GM18870 (cell line): ENCODE measurements around the gene CATSPER1.

Source experiments
- ATAC-seq: cut with Tn5 transposase; IDR thresholded peaks from one replicate; pipeline ENCODE4 v1.9.1; 2021; ENCODE audit warnings: moderate library complexity; ENCODE audit not compliant: unreplicated experiment

Gene CATSPER1

DNA sequence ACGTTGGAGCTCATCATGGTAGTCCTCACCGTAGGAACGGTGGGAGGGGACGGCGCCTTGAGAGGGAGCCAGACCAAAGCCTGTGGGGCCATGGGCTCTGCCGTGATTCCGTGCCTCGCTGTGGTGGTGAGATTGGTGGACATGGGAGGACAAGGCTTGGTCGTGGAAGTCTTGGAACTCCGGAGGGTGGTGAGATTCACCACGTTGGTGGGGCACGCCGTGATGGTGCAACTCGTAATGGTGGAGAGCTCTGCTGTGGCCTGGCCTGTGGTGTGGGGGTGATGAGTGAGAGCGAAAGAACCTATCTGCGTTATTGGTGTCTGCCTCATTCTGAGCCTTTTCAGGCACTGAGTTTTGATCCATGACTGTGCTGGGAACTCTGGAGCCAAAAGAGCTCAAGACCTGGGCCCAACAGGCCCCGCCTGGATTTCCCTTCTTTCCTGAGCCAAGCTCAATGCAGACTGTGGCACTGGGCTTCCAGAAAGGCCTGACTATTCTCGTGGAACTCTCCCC is at the start of gene CATSPER1:
Gene CATSPER1, minus strand, starts transcription at position 463 of the 513 bp plus-strand sequence. Its CDS starts 100 bp downstream, at position 363.
- ATAC-seq: no peak

DNA sequence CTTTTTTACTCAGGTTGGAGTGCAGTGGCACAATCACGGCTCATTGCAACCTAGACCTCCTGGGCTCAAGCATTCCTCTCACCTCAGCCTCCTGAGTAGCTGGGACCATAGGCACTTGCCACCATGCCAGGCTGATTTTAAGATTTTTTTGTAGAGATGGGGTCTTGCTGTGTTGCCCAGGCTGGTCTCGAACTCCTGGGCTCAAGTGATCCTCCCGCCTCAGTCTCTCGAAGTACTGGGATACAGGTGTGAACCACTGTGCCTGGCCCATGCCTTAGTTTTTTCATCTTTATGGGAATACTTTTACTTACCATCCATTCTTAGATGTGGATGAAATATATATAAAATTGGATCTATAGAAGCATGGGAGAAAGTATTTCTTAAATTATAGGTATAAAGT is 49.0 kb upstream of the CATSPER1 start:
- ATAC-seq: no peak

DNA sequence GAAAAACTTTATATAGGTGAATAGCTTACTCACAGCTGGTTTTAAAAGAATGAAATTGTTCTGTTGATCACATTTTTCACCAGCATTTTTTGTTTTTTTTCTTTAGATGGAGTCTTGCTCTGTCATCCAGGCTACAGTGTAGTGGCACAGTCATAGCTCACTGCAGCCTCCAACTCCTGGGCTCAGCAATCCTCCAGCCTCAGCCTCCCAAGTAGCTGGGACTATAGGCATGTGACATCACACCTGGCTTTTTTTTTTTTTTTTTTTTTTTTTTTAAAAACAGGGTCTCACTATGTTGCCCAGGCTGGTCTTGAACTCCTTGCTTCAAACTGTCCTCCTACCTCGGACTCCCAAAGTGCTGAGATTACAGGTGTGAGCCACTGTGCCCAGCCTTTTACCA is 47.4 kb upstream of the CATSPER1 start:
- ATAC-seq: no peak

DNA sequence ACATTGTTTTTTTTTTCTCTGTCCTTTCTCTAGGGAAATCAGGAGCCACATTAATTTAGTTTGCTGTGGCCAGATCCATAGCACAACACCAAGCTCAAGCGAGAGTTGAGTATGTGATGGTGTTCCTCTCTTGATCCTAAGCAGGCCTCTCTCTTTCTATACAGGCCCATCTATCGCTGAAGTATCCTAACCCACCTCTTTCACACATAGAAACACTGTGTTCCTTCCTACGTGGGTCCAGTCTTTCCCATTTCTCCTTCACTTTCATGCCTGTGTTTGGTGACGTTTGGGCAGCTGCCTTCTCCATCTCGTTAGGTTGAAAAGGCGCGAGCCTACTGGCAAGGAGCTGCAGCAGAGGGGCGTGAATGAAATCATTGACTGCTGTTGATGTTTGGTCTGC is 46.2 kb upstream of the CATSPER1 start:
- no peak for ATAC-seq

DNA sequence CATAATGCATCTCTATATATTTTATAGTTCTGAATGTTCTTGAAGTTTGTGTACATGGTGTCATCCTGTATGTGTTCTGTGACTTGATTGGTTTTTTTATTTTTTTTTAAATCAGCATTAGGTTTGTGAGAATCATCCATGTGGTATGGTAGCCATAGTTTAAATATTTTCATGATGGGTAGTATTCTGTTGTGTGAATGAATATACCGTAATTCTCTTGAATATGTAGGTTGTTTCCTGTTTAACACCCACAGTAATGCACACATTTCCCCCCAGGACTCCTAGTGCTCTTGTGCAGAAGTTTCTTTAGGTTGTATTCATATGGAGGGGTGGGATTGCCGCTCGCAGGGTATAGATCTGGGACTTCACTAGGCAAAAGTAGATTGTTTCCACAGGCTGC is 45.8 kb upstream of the CATSPER1 start:
- ATAC-seq: no peak

DNA sequence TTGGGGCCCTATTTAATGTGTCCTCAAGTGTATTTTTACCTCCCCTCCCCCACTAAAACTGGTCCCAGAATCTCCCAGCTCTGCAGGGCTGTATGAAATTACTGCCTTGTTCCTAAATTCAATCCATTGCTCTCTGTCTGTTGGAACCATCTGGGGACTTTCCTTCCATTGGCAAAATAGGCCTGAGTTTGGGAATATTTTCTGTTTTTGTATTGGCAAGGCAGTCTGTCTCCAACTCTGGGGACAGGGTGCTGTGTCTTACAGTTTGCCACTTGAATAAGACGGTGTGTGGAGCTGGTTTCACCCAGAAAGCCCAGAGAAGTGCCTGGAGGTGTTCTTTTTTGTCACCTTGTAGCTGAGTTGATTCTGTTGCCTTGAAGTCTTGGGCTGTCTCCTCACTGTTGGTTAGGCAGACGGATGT is 45.1 kb upstream of the CATSPER1 start:
- no peak for ATAC-seq

DNA sequence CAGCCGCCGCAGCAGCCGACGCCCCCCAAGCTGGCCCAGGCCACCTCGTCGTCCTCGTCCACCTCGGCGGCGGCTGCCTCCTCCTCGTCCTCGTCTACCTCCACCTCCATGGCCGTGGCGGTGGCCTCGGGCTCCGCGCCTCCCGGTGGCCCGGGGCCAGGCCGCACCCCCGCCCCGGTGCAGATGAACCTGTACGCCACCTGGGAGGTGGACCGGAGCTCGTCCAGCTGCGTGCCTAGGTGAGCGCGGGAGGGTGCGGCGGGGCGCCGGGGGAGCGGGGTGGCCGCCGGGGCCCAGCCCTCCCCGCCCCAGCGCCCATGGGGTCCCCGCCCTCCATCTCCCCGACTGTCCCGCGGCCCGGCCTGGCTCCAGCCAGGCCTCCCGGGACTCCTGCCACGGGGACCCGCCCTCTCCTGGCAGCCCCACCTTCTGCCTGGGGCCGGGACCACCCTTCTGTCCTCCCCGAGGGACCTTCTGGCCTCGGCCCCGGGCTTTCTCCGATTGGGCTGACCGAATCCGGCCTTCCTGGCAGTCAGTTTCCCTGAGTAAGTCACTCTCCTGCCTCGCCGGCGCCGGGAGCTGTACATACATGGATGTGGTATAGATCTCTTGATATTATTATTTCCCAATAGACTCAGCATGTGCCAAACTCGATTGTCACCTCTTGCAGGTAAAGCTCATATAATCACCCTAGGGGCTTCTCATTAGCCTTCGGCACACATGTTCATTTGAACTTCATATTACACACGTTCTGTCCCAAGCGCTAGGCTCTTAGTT is 44.5 kb upstream of the CATSPER1 start:
- ATAC-seq: no peak

DNA sequence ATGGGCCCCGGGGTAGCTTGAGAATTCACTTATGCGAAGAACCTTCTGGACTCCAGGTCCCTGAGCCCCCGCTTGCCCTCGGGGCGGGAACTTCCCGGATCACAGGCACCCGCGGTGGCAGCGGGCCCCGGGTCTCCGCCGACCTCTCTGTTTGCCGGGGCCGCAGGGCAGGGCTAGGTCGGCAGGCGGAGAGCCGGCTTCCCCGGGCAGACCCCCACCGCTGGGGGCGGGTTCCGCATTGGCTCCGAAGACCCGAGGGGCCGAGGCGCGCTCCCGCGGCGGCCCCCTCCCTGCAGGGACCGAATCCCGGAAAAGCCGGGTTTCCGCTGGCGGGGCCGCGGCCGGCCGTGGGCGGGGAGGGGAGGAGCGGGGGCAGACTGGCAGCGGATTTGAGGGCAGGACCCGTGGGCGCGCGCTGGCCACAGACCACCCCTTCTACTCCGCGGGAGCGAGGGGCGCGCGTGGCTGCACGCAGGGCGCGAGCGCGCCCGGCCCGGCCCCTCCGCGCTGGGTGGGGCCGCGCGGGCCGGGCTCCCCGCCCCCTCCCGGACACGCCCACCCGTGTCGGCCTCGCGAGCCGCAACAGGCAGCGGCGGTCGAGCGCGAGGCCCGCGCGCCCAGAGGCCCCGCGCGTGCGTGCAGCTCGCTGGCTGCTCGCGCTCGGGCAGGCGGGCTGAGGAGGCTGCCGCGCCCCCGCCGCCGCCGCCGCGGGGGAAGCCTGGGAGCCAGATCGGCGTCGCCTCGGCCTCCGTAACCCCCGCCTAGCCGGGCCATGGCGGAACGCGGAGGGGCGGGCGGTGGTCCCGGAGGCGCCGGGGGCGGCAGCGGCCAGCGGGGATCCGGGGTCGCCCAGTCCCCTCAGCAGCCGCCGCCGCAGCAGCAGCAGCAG is 43.7 kb upstream of the CATSPER1 start, which contains the start of gene PACS1:
Gene PACS1, plus strand, starts transcription at position 558 of the 889 bp plus-strand sequence. Its CDS starts 215 bp downstream, at position 773.
- no peak for ATAC-seq

DNA sequence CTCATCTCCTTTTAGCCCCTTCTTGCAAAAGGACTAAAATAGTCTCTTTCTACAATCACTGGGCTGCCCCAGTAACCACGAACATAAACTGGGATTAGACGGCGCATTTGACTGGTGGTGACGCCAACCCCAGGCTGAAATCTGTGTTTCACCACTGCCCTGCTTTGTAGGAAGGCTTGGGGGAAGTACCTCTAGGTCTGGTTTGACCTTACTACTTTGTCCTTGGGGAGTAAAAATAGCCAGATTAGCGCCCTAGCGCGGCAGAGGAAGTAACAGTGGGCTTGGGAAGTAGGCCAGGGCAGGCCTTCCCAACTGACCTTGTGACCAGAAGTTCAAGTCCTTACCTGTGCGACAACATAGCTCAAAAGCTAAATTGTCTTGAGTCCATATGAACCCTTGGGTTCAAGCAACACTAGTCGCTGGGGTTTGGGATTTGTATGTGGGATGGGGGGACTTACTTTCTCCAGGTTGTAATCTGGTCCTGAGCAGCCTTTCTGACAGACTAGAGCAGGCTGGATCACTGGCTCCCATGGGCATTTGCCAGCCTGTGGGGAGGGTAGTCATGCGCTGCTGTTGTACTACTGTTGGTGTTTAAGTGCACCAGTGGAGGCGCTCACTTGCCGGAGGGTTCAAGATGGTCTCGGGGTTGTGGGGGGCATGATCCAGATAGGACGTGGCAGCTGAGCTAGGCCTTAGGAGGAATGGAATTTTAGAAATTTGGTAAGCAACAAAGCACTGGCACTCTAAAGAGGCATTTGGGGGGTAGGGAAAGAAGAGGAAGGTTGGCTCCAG is 42.8 kb upstream of the CATSPER1 start:
- ATAC-seq: no peak

GRCh38 chr11:66068154-66068821 is 42.0 kb upstream of the CATSPER1 start:
- ATAC-seq: no peak

GRCh38 chr11:66067640-66068039 is 41.4 kb upstream of the CATSPER1 start:
- ATAC-seq: no peak

DNA sequence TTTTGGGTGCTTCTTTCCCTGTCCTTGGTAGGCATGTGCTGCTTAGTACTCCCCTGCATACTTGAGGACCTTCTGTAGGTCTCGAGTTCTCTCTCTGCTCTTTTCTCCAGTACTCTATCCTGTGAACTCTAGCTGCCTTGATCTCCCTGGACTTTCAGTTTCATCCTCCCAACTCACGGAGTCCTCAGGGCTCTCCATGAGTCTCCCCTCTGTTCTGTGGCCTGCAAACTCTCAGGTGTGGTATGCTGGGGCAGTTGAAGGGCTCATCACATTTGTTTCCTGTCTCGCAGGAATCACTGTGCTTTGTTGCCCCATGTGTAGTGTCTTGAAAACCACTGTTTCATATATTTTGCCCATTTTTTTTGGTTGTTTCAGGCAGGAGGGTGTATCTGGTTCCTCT is 40.5 kb upstream of the CATSPER1 start:
- no peak for ATAC-seq

DNA sequence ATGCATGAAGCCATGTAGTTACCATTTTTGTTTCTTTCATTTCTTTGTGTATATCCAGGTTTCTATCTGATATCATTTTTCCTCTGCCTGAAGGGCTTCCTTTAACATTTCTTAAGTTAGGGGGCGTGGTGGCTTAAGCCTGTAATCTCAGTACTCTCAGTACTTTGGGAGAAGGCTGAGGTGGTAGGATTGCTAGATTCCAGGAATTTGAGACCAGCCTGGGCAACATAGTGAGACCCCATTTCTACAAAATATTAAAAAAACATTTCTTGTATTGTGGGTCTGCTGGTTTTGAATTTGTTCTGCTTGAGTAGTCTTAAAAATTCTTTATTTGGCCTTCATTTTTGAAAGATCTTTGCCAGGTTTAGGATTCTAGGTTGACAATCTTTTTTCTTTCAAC is 38.3 kb upstream of the CATSPER1 start:
- no peak for ATAC-seq

- ATAC-seq: no peak
Observed at GRCh38 chr11:66063900-66064299, 37.6 kb upstream of the CATSPER1 start.

- ATAC-seq: no peak
Observed at GRCh38 chr11:66062408-66062807, 36.1 kb upstream of the CATSPER1 start.

DNA sequence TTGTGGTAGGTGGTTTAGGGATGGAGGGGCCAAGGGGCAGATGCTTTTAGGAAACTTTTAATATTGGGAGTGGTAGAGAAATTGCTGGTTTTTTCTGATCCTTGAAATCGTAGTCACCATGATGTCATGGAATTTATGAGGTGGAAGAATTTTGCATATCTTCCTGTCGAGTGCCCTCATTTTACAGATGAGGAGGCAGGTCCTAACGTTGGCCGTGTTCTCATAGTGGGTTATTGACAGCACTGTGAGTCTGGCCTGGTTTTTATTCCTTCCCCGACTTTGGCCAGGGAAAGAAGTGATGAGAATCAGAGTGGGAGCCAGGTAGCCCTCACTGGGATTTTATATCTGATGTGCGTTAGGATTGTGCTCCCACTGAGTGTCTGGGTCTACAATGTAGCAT is 35.0 kb upstream of the CATSPER1 start:
- ATAC-seq: no peak

DNA sequence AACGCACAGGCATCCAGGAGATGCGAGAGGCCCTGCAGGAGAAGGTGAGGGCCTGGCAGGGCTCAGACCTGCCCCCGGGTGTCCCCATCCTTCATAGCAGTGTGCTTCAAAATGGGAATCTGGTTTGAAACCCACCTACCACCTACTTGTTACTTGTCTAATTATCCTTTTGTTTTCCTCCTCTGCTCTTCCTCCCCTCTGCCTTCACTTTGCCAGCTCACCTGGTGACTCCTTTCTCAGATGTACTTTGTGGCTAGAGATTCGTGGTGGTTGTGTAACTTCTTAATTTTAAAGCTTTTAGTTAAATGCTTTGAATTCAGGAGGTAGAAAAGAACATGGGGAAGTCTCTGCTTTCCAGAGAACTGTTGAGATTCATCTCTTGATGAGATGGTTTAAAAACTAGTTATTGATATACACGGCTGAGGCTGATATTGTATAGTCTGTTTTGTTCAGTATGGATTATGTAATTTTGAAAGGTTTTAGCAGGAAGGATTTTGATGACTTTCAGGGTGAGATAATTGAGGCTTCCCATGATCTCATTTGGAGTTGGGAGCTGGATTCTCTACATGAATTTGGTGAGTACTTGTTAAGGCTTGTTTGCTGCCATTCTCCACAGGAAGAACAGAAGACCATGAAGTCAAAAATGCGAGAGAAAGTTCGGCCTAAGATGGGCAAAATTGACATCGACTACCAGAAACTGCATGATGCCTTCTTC is 33.8 kb upstream of the CATSPER1 start:
- ATAC-seq: no peak

DNA sequence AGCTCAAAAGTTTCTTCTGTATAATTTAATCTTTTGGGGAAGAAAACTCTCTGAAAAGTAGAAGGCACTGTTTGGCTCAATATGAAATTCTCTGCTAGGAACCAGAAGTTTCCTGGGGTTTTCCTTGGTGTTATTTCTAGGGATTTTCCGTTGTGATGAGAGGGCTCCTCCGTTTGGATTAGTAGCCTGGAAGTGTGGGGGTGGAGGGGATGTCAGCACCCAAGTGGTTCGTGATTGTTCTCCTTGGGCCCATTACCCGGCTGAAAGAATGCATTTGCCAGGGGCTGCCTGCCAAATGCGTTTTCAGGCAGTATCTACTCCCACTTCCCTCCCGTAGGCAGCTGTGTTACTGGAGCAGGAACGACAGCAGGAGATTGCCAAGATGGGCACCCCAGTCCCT is 30.2 kb upstream of the CATSPER1 start:
- no peak for ATAC-seq

GRCh38 chr11:66055021-66055420 is 28.7 kb upstream of the CATSPER1 start:
- no peak for ATAC-seq

- no peak for ATAC-seq
Observed at GRCh38 chr11:66052664-66052982, 26.3 kb upstream of the CATSPER1 start.
